Ishikawa (cell line): ENCODE measurements around the gene ENDOU.

Source experiments
- CEBPB ChIP-seq: IDR thresholded peaks from 2 replicates; pipeline ENCODE4 v1.6.1; 2012
- CREB1 ChIP-seq: IDR thresholded peaks from 2 replicates; pipeline ENCODE4 v1.6.1; 2012; ENCODE audit warnings: low read depth
- EP300 ChIP-seq: IDR thresholded peaks from 2 replicates; pipeline ENCODE4 v1.6.1; 2012; ENCODE audit warnings: borderline replicate concordance
- FOXM1 ChIP-seq: IDR thresholded peaks from 2 replicates; pipeline ENCODE4 v1.6.1; 2012; ENCODE audit warnings: low read depth, borderline replicate concordance
- RAD21 ChIP-seq: IDR thresholded peaks from 2 replicates; pipeline ENCODE4 v1.6.1; 2012; ENCODE audit warnings: low read depth
- REST ChIP-seq: IDR thresholded peaks from 2 replicates; pipeline ENCODE4 v1.6.1; 2012; ENCODE audit warnings: low read depth, mild to moderate bottlenecking
- TAF1 ChIP-seq: IDR thresholded peaks from 2 replicates; pipeline ENCODE4 v1.6.1; 2012; ENCODE audit warnings: low read depth, mild to moderate bottlenecking
- TCF12 ChIP-seq: IDR thresholded peaks from 2 replicates; pipeline ENCODE4 v1.6.1; 2012; ENCODE audit warnings: low read depth
- ZBTB7A ChIP-seq: IDR thresholded peaks from 2 replicates; pipeline ENCODE4 v1.6.1; 2012; ENCODE audit warnings: low read depth

- TF ChIP-seq RAD21 = no peak
- TF ChIP-seq TAF1 = no peak
- TF ChIP-seq FOXM1 = no peak
- no peak for TF ChIP-seq CREB1
- TF ChIP-seq ZBTB7A = no peak
- no peak for TF ChIP-seq TCF12
- TF ChIP-seq REST = no peak
- TF ChIP-seq EP300 = no peak
- no peak for TF ChIP-seq CEBPB
Measured at GRCh38 chr12:47730341-47730744, 5.1 kb upstream of the ENDOU start.
